Large intestine (tissue), 3 donors: ENCODE results near the gene NR1H2. TPM values are rescaled to one million over a fixed set of nuclear protein-coding genes. Genes with fewer than 3 reads are reported as not detected.

Experiments
- DNase-seq, 2 donors: peaks; one replicate each; pipeline versions ENCODE4 v3.0.0 to v3.0.0-alpha.2; 2013
- H3K27ac ChIP-seq: one replicate; pipeline ENCODE4 v1.5.1; 2013; ENCODE audit warnings: low read length
- H3K27me3 ChIP-seq: 2 replicates; pipeline ENCODE4 v1.6.1; 2013; ENCODE audit warnings: low read length; ENCODE audit not compliant: control insufficient read depth, insufficient read depth
- H3K36me3 ChIP-seq: 2 replicates; pipeline ENCODE4 v1.6.1; 2013; ENCODE audit warnings: low read length; ENCODE audit not compliant: control insufficient read depth, insufficient read depth
- H3K4me1 ChIP-seq: one replicate; pipeline ENCODE4 v1.6.1; 2013; ENCODE audit warnings: low read length; ENCODE audit not compliant: control insufficient read depth, insufficient read depth
- H3K4me3 ChIP-seq: one replicate; pipeline ENCODE4 v1.5.1; 2013; ENCODE audit warnings: low read length
- H3K9me3 ChIP-seq: one replicate; pipeline ENCODE4 v1.6.1; 2013; ENCODE audit warnings: mild to moderate bottlenecking, low read depth, low read length, moderate library complexity; ENCODE audit not compliant: control insufficient read depth
- WGBS: methylation state at CpG from one replicate; pipeline ENCODE4 v1.1.5; 2013; ENCODE audit warnings: low lambda C conversion rate; ENCODE audit not compliant: insufficient coverage; 5-methylcytosine and 5-hydroxymethylcytosine counted together
- polyA plus RNA-seq: library from polyadenylated mRNA; unstranded; fragments of 120-200 nt; gene quantifications from one replicate; pipeline ENCODE4 v1.2.1, GENCODE V29; 2013

Gene NR1H2
- polyA plus RNA-seq, 1 donor = 34.2 TPM

DNA sequence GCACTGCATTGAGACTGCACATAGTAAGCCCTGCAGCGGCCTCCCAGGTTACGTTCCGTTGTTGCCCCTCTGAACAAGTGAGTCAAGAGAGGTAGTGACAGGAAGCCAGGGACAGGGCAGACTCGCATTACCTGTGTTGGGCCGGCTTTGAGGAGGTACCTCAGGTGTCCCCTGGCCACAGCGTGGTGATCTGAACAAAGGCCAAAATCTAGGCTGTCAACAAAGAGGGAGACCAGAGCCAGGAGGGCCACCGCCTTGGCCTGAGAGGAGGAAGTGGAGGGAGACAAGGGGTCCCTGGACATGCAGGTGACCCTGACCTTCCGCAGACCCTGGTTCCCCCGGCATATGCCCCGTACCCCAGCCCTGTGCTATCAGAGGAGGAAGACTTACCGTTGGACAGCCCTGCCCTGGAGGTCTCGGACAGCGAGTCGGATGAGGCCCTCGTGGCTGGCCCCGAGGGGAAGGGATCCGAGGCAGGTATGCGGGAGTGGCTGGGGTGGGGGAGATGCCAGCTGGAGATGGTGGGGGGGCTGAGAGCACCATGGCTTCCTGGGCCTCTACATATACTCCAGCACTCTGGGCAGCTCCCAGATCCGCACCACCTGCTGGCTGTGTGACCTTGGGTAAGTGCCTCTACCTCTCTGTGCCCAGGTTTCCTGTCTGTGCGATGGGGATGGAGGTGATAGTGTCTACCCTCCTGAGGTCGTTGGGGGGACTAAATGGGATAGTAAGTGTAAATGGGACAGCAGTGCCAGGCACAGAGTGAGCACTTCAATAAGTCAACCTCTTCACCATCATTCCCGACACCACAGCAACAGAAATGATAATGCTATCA is 47.2 kb downstream of the NR1H2 start:
- Histone ChIP-seq H3K9me3 (no peaks in the 10 kb centered on the region), H3K4me1 (peaks cover 4% of the 10 kb centered on the region), H3K4me3 (no peak overlapping the region), H3K36me3 (no peaks in the 10 kb centered on the region), H3K27me3 (peaks cover 20% of the 10 kb centered on the region), H3K27ac (no peak overlapping the region)
- DNase-seq = peak in 1 of 2 donors; percentile 54
- no CpG with 5 or more reads among the region's 22 CpGs for WGBS

DNA sequence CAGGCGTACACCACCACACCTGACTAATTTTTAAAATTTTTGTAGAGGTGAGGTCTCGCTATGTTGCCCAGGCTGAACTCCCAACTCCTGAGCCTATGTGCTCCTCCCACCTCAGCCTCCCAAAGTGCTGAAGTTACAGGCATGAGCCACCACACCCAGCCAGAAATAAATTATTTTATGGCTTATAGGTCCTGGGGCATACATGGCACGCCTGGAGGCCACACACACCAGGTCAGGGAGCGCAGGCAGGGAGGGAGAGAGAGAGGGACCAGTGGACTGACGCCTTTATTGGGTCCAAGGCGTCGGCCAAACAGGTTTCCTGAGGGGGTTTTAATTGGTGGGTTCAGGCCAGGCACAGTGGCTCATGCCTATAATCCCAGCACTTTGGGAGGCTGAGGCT is 49.3 kb downstream of the NR1H2 start:
- Histone ChIP-seq H3K4me3 (no peak overlapping the region), H3K36me3 (no peaks in the 10 kb centered on the region), H3K27me3 (peaks cover 22% of the 10 kb centered on the region), H3K27ac (no peak overlapping the region), H3K9me3 (no peaks in the 10 kb centered on the region), H3K4me1 (peaks cover 4% of the 10 kb centered on the region)
- WGBS = no CpG with 5 or more reads among the region's 7 CpGs
- DNase-seq = no peak

DNA sequence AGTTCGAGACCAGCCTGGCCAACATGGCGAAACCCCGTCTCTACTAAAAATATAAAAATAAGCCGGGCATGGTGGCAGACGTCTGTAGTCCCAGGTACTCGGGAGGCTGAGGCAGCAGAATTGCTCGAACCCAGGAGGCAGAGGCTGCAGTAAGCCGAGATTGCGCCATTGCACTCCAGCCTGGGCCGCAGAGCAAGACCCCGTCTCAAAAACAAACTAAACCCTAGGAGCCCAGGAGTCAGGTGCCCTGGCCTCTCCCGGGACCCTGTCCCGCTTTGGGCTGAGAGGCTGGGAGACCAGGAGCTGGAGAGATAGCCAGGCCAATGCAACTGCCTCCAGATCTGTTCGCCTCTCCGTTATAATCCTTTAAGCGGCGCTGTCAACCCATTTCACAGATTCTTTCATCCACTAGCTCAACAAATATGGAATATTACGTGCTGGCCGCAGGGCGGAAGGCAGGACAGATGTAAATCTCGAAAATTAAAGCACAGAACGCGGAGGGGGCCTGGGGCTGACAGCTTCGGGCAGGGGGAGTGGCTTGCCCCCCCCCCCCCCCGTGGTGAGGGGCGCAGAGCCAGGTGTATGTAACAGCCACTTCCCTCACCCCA is 51.2 kb downstream of the NR1H2 start:
- no peak for DNase-seq
- H3K9me3 ChIP-seq = no peaks in the 10 kb centered on the region
- no peaks in the 10 kb centered on the region for H3K36me3 ChIP-seq
- peak overlapping the region; percentile 17 for H3K4me3 ChIP-seq
- H3K4me1 ChIP-seq = peaks cover 11% of the 10 kb centered on the region
- peaks cover 35% of the 10 kb centered on the region for H3K27me3 ChIP-seq
- no CpG with 5 or more reads among the region's 26 CpGs for WGBS
- H3K27ac ChIP-seq = no peak overlapping the region

DNA sequence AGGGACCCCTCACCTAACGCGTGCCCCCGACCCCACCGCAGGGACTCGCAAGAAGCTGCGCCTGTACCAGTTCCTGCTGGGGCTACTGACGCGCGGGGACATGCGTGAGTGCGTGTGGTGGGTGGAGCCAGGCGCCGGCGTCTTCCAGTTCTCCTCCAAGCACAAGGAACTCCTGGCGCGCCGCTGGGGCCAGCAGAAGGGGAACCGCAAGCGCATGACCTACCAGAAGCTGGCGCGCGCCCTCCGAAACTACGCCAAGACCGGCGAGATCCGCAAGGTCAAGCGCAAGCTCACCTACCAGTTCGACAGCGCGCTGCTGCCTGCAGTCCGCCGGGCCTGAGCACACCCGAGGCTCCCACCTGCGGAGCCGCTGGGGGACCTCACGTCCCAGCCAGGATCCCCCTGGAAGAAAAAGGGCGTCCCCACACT is 51.8 kb downstream of the NR1H2 start:
- no peaks in the 10 kb centered on the region for H3K9me3 ChIP-seq
- H3K27ac ChIP-seq = no peak overlapping the region
- no peaks in the 10 kb centered on the region for H3K36me3 ChIP-seq
- H3K27me3 ChIP-seq = peaks cover 40% of the 10 kb centered on the region
- no CpG with 5 or more reads among the region's 38 CpGs for WGBS
- H3K4me3 ChIP-seq = peak overlapping the region; percentile 17
- peaks cover 14% of the 10 kb centered on the region for H3K4me1 ChIP-seq
- peak; percentile 87 to 91 for DNase-seq

DNA sequence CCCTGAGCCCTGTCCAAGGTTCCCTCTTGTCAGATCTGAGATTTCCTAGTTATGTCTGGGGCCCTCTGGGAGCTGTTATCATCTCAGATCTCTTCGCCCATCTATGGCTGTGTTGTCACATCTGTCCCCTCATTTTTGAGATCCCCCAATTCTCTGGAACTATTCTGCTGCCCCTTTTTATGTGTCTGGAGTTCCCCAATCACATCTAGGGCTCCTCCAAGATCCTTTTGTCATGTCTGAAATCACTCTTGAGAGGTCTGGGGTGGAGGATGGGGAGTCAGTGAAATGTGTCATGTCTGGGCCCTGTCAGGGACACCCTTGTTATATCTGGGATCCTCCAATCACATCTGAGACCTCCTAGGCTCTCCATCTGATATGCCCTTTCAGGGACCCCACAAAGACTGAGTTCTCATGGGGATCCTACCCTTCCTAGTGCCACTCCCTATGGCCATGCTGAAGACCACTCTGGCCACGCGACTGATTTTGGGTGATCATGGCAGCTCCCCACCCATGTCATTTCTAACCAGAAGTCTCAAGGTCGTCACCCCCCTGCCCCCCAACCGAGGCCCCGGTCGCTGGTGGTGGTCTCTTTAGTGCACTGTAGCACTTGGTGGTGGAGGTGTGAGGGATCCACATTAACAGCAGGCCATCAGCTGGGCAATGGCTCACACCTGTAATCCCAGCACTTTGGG is 52.7 kb downstream of the NR1H2 start:
- peaks cover 14% of the 10 kb centered on the region for H3K4me1 ChIP-seq
- H3K4me3 ChIP-seq = no peak overlapping the region
- H3K9me3 ChIP-seq = no peaks in the 10 kb centered on the region
- no peak for DNase-seq
- peaks cover 49% of the 10 kb centered on the region for H3K27me3 ChIP-seq
- no peaks in the 10 kb centered on the region for H3K36me3 ChIP-seq
- 80% methylated on average over 1 of the region's 7 CpGs for WGBS
- no peak overlapping the region for H3K27ac ChIP-seq

DNA sequence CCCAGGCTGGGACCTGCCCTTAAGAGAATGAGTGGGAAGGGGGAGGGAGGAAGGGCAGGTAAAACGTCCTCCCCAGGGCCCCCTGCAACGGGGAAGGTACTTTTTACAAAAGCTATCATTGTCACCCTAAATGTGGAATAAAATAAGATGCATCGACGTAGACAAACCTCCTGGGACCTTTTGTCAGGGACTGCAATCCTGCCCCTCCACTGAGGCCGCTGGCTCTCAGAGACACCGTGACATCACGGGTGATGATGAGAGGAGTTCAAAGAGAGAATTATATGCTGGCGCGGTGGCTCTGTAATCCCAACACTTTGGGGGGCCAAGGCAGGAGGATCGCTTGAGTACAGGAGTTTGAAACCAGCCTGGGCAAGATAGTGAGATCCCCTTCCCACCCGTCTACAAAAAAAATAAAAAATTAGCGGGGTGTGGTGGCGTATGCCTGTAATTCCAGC is 54.7 kb downstream of the NR1H2 start:
- H3K4me1 ChIP-seq = peaks cover 14% of the 10 kb centered on the region
- WGBS = no CpG with 5 or more reads among the region's 13 CpGs
- no peak for DNase-seq
- no peaks in the 10 kb centered on the region for H3K36me3 ChIP-seq
- peaks cover 56% of the 10 kb centered on the region for H3K27me3 ChIP-seq
- H3K9me3 ChIP-seq = no peaks in the 10 kb centered on the region
- peak overlapping the region; percentile 57 for H3K4me3 ChIP-seq
- no peak overlapping the region for H3K27ac ChIP-seq

DNA sequence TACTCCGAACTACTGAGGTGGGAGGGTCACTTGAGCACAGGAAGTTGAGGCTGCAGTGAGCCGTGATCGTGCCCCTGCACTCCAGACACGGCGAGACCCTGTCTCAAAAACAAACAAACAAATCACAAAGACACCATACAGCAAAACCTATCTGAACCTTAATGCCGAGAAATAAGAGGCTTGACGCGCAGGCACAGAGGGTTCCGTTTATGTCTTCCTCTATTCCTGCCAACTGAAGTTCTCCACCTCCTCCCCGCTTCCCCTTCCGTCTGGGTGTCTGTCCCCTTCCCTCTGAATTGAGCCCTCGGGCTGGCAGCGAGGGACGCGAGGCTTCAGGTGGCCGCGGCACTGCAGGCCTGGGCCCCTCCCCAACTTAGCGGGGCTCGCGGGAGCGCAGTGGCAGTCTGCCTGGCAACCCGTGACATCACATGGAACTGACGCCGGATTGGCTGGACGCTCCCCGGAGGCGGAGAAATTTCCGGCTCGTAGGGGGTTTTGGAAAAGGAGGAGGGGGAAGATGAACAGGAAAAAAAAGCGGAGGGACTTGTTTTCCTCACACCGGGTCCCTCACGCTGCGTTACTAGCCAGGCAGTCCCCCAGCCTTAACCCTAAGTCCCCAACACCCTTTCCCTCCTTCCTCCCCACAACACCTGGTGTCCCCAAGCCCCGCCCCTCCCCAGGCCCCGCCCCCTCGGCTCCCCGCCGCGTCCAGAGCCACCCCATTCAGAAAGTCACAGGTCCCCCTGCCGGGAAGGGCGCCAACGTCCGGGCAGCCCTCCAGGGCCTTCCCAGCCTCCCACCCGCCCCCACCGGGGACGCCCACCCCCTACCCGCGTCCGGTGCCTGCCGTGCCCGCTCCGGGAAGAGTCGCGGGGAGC is 55.3 kb downstream of the NR1H2 start:
- Histone ChIP-seq H3K27ac (no peak overlapping the region), H3K9me3 (no peaks in the 10 kb centered on the region), H3K4me1 (peaks cover 14% of the 10 kb centered on the region), H3K27me3 (peaks cover 56% of the 10 kb centered on the region), H3K4me3 (peak overlapping the region; percentile 57), H3K36me3 (no peaks in the 10 kb centered on the region)
- peak; percentile 83 to 86 for DNase-seq
- WGBS = 0% methylated on average over 1 of the region's 54 CpGs

DNA sequence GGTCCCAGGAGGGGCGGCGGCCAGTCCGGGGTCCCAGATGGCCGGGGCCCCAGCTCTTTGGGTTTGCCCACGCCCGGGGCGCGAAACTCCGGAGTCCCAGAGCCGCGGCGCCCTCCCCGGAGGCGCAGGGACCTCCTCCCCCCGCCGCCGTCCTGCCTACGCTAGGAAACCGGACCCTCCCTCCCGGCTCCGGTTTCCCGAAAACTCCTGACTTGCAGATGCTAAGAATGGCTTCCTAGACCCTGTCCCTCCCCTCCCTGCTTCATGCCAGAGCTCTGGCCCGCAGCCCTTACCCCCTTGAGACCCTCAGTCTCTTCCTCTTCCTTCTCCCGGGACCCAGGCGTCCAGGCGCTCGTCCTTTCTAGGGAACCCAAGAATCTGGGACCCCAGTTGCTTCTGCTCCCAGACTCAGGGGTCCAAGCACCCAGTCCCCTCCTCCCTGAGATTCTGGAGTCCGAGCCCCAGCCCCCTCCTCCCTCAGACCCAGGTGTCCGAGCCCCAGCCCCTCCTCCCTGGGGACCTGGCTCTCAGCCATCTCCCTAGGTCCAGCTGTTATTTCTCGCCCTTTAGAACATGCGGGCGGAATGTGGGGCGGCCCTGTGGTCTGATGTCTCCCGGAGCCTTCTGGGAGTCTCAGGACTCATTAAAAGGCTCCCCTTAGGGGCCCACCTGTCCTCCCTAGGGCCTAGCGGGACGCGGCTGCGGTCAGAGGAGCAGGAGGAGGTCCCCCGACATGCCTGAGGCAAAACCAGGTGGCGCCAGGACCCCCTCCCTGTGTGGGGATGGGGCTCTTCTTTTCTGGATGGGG is 56.2 kb downstream of the NR1H2 start, which contains the start of gene MYBPC2:
TSS of gene MYBPC2 (plus strand) at position 672 of the 808 bp plus-strand sequence. CDS start at position 734, 62 bp downstream.
- DNase-seq = peak; percentile 45 to 47
- H3K36me3 ChIP-seq = no peaks in the 10 kb centered on the region
- peak within 1 kb of the TSS; percentile 57 for H3K4me3 ChIP-seq
- peaks cover 56% of the 10 kb centered on the region for H3K27me3 ChIP-seq
- no peak within 1 kb of the TSS for H3K27ac ChIP-seq
- H3K9me3 ChIP-seq = no peaks in the 10 kb centered on the region
- peaks cover 14% of the 10 kb centered on the region for H3K4me1 ChIP-seq
- WGBS = no CpG with 5 or more reads among the region's 40 CpGs
